Measurements from ENCODE around the gene MAPK14.

Gene MAPK14

GRCh38 chr6:36019167-36019566, 8.4 kb upstream of the MAPK14 start:
- H3K4me1 ChIP-seq (ENCODE audit: low read length), result no peaks in the 10 kb centered on the region
- DNase-seq, result no peak
- no peak overlapping the region for H3K4me2 ChIP-seq (ENCODE audit: low read depth, low read length)
- no peak for TF ChIP-seq CTCF (IDR thresholded peaks at IDR 0.05; ENCODE audit: low read length)
- no peak for TF ChIP-seq EZH2phosphoT487 (IDR thresholded peaks at IDR 0.05; ENCODE audit: low read length)
- TF ChIP-seq EZH2 (optimal IDR thresholded peaks at IDR 0.05; ENCODE audit: low read depth, low read length), result no peak
- no peak overlapping the region for H3K9ac ChIP-seq (ENCODE audit: low read length)
- H3K9me3 ChIP-seq (replicated peaks; ENCODE audit: insufficient read depth, low read length), result no peaks in the 10 kb centered on the region
- no peaks in the 10 kb centered on the region for H3F3A ChIP-seq (ENCODE audit: insufficient read depth, low read length)
- H3K36me3 ChIP-seq (replicated peaks; ENCODE audit: insufficient read depth, low read length), result no peaks in the 10 kb centered on the region
- H3K79me2 ChIP-seq (ENCODE audit: low read length), result no peaks in the 10 kb centered on the region
- no peaks in the 10 kb centered on the region for H3K9me2 ChIP-seq (replicated peaks; ENCODE audit: insufficient read depth, low read length)
- H3K27ac ChIP-seq (ENCODE audit: low read length), result no peak overlapping the region
- H3K4me3 ChIP-seq (ENCODE audit: low read length), result no peak overlapping the region
- no peak overlapping the region for H2AFZ ChIP-seq (ENCODE audit: low read length)
- no peaks in the 10 kb centered on the region for H4K20me1 ChIP-seq (ENCODE audit: insufficient read depth, low read length)
- no peaks in the 10 kb centered on the region for H3K27me3 ChIP-seq (replicated peaks; ENCODE audit: insufficient read depth, low read length)

GRCh38 chr6:36020154-36020553, 7.5 kb upstream of the MAPK14 start:
- Histone ChIP-seq H2AFZ (ENCODE audit: low read length) (no peak overlapping the region), H3K36me3 (replicated peaks; ENCODE audit: insufficient read depth, low read length) (no peaks in the 10 kb centered on the region), H4K20me1 (ENCODE audit: insufficient read depth, low read length) (no peaks in the 10 kb centered on the region), H3K4me1 (ENCODE audit: low read length) (no peaks in the 10 kb centered on the region), H3F3A (ENCODE audit: insufficient read depth, low read length) (no peaks in the 10 kb centered on the region), H3K4me3 (ENCODE audit: low read length) (no peak overlapping the region), H3K9me3 (replicated peaks; ENCODE audit: insufficient read depth, low read length) (no peaks in the 10 kb centered on the region), H3K27me3 (replicated peaks; ENCODE audit: insufficient read depth, low read length) (no peaks in the 10 kb centered on the region), H3K9me2 (replicated peaks; ENCODE audit: insufficient read depth, low read length) (no peaks in the 10 kb centered on the region), H3K27ac (ENCODE audit: low read length) (no peak overlapping the region), H3K9ac (ENCODE audit: low read length) (no peak overlapping the region), H3K79me2 (ENCODE audit: low read length) (no peaks in the 10 kb centered on the region), H3K4me2 (ENCODE audit: low read depth, low read length) (no peak overlapping the region)
- DNase-seq, result no peak
- TF ChIP-seq EZH2 (optimal IDR thresholded peaks at IDR 0.05; ENCODE audit: low read depth, low read length) (no peak), EZH2phosphoT487 (IDR thresholded peaks at IDR 0.05; ENCODE audit: low read length) (no peak), CTCF (IDR thresholded peaks at IDR 0.05; ENCODE audit: low read length) (no peak)

GRCh38 chr6:36023996-36024795, 3.4 kb upstream of the MAPK14 start, which contains the start of gene SLC26A8:
Gene SLC26A8, minus strand, starts transcription at chr6:36024641. Its CDS starts 4,934 bp downstream, at chr6:36019707.
- no peaks in the 10 kb centered on the region for H3K9me2 ChIP-seq (replicated peaks; ENCODE audit: insufficient read depth, low read length)
- H3K36me3 ChIP-seq (replicated peaks; ENCODE audit: insufficient read depth, low read length), result no peaks in the 10 kb centered on the region
- no peak within 1 kb of the TSS for H2AFZ ChIP-seq (ENCODE audit: low read length)
- H3K9me3 ChIP-seq (replicated peaks; ENCODE audit: insufficient read depth, low read length), result no peaks in the 10 kb centered on the region
- H3K27ac ChIP-seq (ENCODE audit: low read length), result no peak within 1 kb of the TSS
- H3K4me2 ChIP-seq (ENCODE audit: low read depth, low read length), result no peak within 1 kb of the TSS
- H4K20me1 ChIP-seq (ENCODE audit: insufficient read depth, low read length), result no peaks in the 10 kb centered on the region
- TF ChIP-seq EZH2 (optimal IDR thresholded peaks at IDR 0.05; ENCODE audit: low read depth, low read length) (no peak), CTCF (IDR thresholded peaks at IDR 0.05; ENCODE audit: low read length) (no peak), EZH2phosphoT487 (IDR thresholded peaks at IDR 0.05; ENCODE audit: low read length) (no peak)
- no peaks in the 10 kb centered on the region for H3K4me1 ChIP-seq (ENCODE audit: low read length)
- no peaks in the 10 kb centered on the region for H3F3A ChIP-seq (ENCODE audit: insufficient read depth, low read length)
- no peak within 1 kb of the TSS for H3K4me3 ChIP-seq (ENCODE audit: low read length)
- H3K79me2 ChIP-seq (ENCODE audit: low read length), result peaks cover 14% of the 10 kb centered on the region
- H3K9ac ChIP-seq (ENCODE audit: low read length), result no peak within 1 kb of the TSS
- no peaks in the 10 kb centered on the region for H3K27me3 ChIP-seq (replicated peaks; ENCODE audit: insufficient read depth, low read length)
- no peak for DNase-seq

Measured in MM.1S (cell line).